Natural killer cell (primary cell): Measurements from ENCODE around the gene MLN. TPM values are rescaled to one million over a fixed set of nuclear protein-coding genes. Genes with fewer than 3 reads are reported as not detected.

Experiments
- ATAC-seq, 3 donors: fragments of 150-1000 bp in 2 of 3; fragments of 200-7000 bp in 1 of 3; cut with Tn5 transposase; 1 replicate in 1 of 3; 2 replicates in 2 of 3; pipeline ENCODE4 v1.10.0; 2021; ENCODE audit warnings: mild to moderate bottlenecking in 2 of 3, moderate library complexity in 2 of 3
- DNase-seq, 2 donors: peaks; one replicate each; pipeline versions ENCODE4 v3.0.0 to v3.0.0-alpha.2; 2013 to 2021; ENCODE audit warnings: mixed read lengths in 1 of 2
- H3K27ac ChIP-seq: one replicate; pipeline ENCODE4 v1.5.1; 2013; ENCODE audit warnings: mild to moderate bottlenecking, low read length
- H3K27me3 ChIP-seq: one replicate; pipeline ENCODE4 v1.6.1; 2013; ENCODE audit warnings: low read length; ENCODE audit not compliant: control insufficient read depth, insufficient read depth
- H3K36me3 ChIP-seq: one replicate; pipeline ENCODE4 v1.6.1; 2013; ENCODE audit warnings: low read length; ENCODE audit not compliant: control insufficient read depth, insufficient read depth
- H3K4me1 ChIP-seq: one replicate; pipeline ENCODE4 v1.6.1; 2013; ENCODE audit warnings: low read length; ENCODE audit not compliant: control insufficient read depth, insufficient read depth
- H3K4me3 ChIP-seq: one replicate; pipeline ENCODE4 v1.5.1; 2013; ENCODE audit warnings: low read length
- H3K9me3 ChIP-seq: one replicate; pipeline ENCODE4 v1.6.1; 2013; ENCODE audit warnings: low read length; ENCODE audit not compliant: control insufficient read depth, insufficient read depth
- H3K27ac Mint-ChIP-seq, 2 donors: one replicate each; pipeline ENCODE4 v1.8.0; 2022; ENCODE audit warnings: mild to moderate bottlenecking in 2 of 2, mixed read lengths in 2 of 2, moderate library complexity in 1 of 2
- H3K27me3 Mint-ChIP-seq, 2 donors: one replicate each; pipeline ENCODE4 v1.8.0; 2022; ENCODE audit warnings: low read depth in 2 of 2, mixed read lengths in 2 of 2
- H3K36me3 Mint-ChIP-seq: one replicate; pipeline ENCODE4 v1.8.0; 2022; ENCODE audit warnings: mixed read lengths
- H3K4me1 Mint-ChIP-seq, 2 donors: one replicate each; pipeline ENCODE4 v1.8.0; 2022; ENCODE audit warnings: mixed read lengths in 2 of 2
- H3K4me3 Mint-ChIP-seq: one replicate; pipeline ENCODE4 v1.8.0; 2022; ENCODE audit warnings: mild to moderate bottlenecking, moderate library complexity, mixed read lengths
- H3K9me3 Mint-ChIP-seq, 2 donors: one replicate each; pipeline ENCODE4 v1.8.0; 2022; ENCODE audit warnings: mixed read lengths in 2 of 2
- CTCF ChIP-seq: fragments of 200-600 bp; IDR thresholded peaks from one replicate; pipeline ENCODE4 v1.8.0; 2022; ENCODE audit warnings: antibody characterized with exemption
- WGBS: methylation state at CpG from one replicate; pipeline ENCODE4 v1.1.7; 2013; ENCODE audit warnings: missing lambda C conversion rate; ENCODE audit not compliant: insufficient coverage; 5-methylcytosine and 5-hydroxymethylcytosine counted together
- intact Hi-C: fragments of 100-400 bp; cut with micrococcal nuclease; formaldehyde crosslinking; loops from one replicate; pipeline ENCODE4 v1.14.2; 2022
- total RNA-seq, 4 donors: library from RNA; stranded (reverse); fragments of 120-200 nt in 1 of 4; gene quantifications; one replicate each; pipeline versions ENCODE4 v1.2.3 to v1.2.4, GENCODE V29; 2013 to 2022

Gene MLN
- total RNA-seq, 3 donors from 2014 or later (not counting 1 experiment from before 2014, with no cell fraction given), result not detected

DNA sequence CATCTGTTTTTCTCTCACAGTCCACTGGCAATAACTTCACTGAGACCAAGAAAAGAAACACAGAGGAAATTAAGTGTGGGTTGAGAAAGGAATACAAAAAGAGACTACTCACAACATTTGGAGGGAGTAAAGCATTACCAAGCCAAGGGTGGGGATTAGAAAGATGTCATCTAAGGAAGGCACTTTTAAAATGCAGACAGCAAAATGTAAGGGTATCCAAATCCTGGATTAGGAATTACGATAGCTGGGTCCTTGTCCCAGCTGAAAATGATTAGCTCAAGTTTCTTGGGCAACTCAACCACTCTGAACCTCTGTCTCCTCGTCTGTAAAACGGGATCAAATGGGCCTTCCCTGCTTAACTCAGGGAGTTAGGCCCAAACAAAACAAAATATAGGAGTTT, 17.1 kb downstream of the MLN start:
- intact Hi-C loops, result no loop called here
- Histone ChIP-seq H3K36me3 (peaks cover 45% of the 10 kb centered on the region), H3K4me3 (no peak overlapping the region), H3K27me3 (no peaks in the 10 kb centered on the region), H3K27ac (peak overlapping the region; percentile 64), H3K4me1 (peaks cover 35% of the 10 kb centered on the region), H3K9me3 (no peaks in the 10 kb centered on the region)
- WGBS, result 99% methylated on average over 3 of the region's 3 CpGs
- DNase-seq, result no peak
- Mint-ChIP-seq H3K27ac (peak overlapping the region; percentile 90 to 96), H3K4me3 (peak overlapping the region; percentile 98), H3K36me3 (no peaks in the 10 kb centered on the region), H3K9me3 (no peaks in the 10 kb centered on the region), H3K27me3 (no peaks in the 10 kb centered on the region), H3K4me1 (peaks cover 57 to 64% of the 10 kb centered on the region in 2 donors)
- TF ChIP-seq CTCF, result no peak
- no peak for ATAC-seq

- H3K4me1 ChIP-seq, result peaks cover 35% of the 10 kb centered on the region
- Mint-ChIP-seq H3K9me3 (no peaks in the 10 kb centered on the region), H3K27ac (peak overlapping the region; percentile 90 to 96), H3K4me3 (peak overlapping the region; percentile 98), H3K4me1 (peaks cover 57 to 68% of the 10 kb centered on the region in 2 donors), H3K36me3 (no peaks in the 10 kb centered on the region), H3K27me3 (no peaks in the 10 kb centered on the region)
- no peak overlapping the region for H3K4me3 ChIP-seq
- no peaks in the 10 kb centered on the region for H3K9me3 ChIP-seq
- no peak for TF ChIP-seq CTCF
- ATAC-seq (no peak), DNase-seq (no peak)
- H3K27me3 ChIP-seq, result no peaks in the 10 kb centered on the region
- H3K27ac ChIP-seq, result no peak overlapping the region
- intact Hi-C loops, result no loop called here
- peaks cover 52% of the 10 kb centered on the region for H3K36me3 ChIP-seq
- WGBS, result 98% methylated on average over 3 of the region's 3 CpGs
Observed at GRCh38 chr6:33785778-33786177, 18.0 kb downstream of the MLN start.

DNA sequence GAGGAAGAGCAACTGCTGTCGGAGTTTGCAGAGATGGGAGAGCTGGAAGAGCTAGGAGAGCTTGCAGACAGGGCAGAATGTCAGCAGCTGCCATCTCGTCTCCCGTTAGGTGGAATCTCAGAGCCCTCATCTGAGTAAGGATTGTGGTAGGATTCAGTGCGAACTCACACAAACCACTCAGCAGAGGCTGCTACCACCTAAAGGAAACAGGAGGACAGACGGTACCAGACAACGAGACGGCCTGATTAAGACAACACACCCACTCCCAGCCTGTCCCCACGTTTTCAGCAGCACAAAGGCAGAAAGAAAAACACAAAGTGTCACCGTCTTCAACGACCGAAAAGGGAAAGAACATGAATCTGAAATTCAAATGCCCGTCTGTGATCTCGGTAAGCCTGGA, 19.0 kb downstream of the MLN start:
- intact Hi-C loops, result no loop called here
- H3K27ac ChIP-seq, result no peak overlapping the region
- WGBS, result 92% methylated on average over 13 of the region's 13 CpGs
- H3K4me3 ChIP-seq, result no peak overlapping the region
- H3K27me3 ChIP-seq, result no peaks in the 10 kb centered on the region
- peaks cover 62% of the 10 kb centered on the region for H3K36me3 ChIP-seq
- no peak for ATAC-seq
- no peak overlapping the region for H3K27ac Mint-ChIP-seq
- no peaks in the 10 kb centered on the region for H3K9me3 ChIP-seq
- H3K4me3 Mint-ChIP-seq, result no peak overlapping the region
- DNase-seq, result no peak
- no peaks in the 10 kb centered on the region for H3K36me3 Mint-ChIP-seq
- H3K27me3 Mint-ChIP-seq, result no peaks in the 10 kb centered on the region
- H3K9me3 Mint-ChIP-seq, result no peaks in the 10 kb centered on the region
- H3K4me1 ChIP-seq, result peaks cover 35% of the 10 kb centered on the region
- TF ChIP-seq CTCF, result no peak
- H3K4me1 Mint-ChIP-seq, result peaks cover 55 to 67% of the 10 kb centered on the region in 2 donors

- no peaks in the 10 kb centered on the region for H3K9me3 ChIP-seq
- DNase-seq, result no peak
- H3K36me3 ChIP-seq, result peaks cover 71% of the 10 kb centered on the region
- peaks cover 30% of the 10 kb centered on the region for H3K4me1 ChIP-seq
- H3K27me3 Mint-ChIP-seq, result no peaks in the 10 kb centered on the region
- no peak for ATAC-seq
- intact Hi-C loops, result no loop called here
- H3K36me3 Mint-ChIP-seq, result no peaks in the 10 kb centered on the region
- H3K4me3 ChIP-seq, result no peak overlapping the region
- H3K27ac Mint-ChIP-seq, result no peak overlapping the region
- no peak for TF ChIP-seq CTCF
- H3K4me3 Mint-ChIP-seq, result no peak overlapping the region
- WGBS, result 97% methylated on average over 8 of the region's 10 CpGs
- no peaks in the 10 kb centered on the region for H3K27me3 ChIP-seq
- no peaks in the 10 kb centered on the region for H3K9me3 Mint-ChIP-seq
- H3K27ac ChIP-seq, result no peak overlapping the region
- H3K4me1 Mint-ChIP-seq, result peaks cover 47 to 59% of the 10 kb centered on the region in 2 donors
Observed at GRCh38 chr6:33783781-33784520, 19.9 kb downstream of the MLN start.
